ENCODE data around the gene CHSY1.

Gene CHSY1

DNA sequence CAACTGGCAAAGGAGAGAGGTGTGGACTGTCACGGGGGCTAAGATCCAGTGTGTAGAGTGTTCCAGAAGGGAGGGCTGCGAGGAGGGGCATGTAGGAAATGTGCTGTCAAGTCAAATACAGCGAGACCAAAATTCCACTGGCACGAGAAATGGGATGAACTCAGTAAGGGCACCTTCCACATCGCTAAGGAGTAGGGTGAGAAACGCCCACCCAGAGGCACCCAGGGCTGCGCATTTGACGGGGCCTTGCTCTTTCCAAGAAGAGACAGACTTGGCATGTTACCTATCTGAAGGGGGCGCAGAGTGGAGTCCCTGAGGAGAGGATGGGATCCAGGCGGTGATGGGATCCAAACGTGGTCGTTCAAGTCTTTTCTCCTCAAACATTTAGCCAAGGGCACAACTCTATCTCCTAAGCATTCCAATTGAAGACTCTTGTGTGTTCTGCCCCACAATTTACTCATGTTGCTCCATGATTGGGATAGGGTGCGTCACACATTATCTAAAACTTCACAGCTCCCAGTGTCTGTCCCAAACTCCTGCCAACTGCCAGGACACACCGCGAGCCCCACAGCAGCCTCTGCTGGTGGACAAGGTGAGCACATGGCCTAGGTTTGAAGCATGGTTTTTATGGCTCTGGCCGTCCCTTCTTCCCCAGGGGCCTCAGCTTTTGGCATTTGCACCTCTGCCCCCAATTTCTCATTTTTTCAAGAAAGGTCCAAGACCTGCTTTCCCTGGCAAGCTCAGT, 17.8 kb upstream of the CHSY1 start:
- DNase-seq, result no peak

DNA sequence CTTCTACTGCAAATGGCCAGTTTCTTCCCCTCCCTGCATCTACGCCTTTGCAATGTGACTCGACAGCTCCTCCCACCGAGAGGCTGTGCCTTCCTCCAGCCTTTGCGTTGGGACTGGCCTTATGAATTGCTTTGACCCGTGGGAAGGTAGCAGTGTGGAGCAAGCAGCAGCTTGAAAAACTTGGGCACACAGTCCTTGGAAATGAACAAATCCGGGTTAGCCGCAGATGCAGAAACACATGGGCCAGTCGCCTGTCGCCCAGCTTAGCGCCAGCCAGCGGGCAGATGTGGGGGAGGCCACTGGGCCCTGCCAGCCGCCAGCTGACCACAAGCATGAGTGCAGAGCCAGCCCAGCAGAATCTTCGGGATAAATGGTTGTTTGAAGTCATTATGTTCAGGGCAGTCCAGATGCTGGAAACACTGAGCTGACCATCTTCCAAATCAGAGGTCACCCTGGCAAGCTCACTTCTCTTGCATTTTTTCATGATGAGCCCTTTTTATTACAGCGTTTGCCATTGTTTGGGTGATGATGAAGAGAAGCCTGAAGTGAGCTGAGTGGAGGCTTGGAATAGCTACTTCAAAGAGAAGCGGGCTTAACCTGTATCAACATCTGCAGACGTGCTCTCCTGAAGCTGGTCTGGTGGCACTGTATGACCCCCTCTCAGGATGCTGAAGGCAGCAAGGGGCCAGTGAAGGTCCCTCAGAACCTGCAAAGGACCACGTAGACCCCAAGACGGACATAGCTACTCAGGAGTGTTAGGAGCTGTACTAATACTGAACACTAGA, 15.7 kb upstream of the CHSY1 start:
- DNase-seq, result no peak

DNA sequence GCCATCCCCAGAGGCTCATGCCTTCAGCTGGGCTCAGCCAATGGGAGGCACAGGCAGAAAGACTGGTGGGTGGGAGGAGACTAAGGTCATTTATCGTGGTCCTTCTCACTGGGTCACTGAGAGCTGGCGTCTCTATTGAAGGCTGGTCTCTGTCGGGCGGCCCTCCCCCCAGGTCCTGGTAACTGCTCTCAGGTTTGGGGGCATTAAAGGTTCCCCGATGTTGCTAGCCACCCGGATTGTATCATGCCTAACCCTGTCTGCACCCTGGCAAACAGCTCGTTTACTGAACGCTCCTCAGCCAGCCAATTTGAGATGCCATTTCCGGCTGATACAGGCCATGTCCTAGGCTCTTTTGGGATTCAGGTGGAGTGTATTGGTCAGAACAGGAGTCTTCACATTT, 14.9 kb upstream of the CHSY1 start:
- no peak for DNase-seq

- no peak for DNase-seq
Observed at GRCh38 chr15:101266034-101266433, 14.2 kb upstream of the CHSY1 start.

- no peak for DNase-seq
Observed at GRCh38 chr15:101264911-101265641, 13.2 kb upstream of the CHSY1 start.

GRCh38 chr15:101264011-101264410, 12.2 kb upstream of the CHSY1 start:
- no peak for DNase-seq

GRCh38 chr15:101262551-101262950, 10.7 kb upstream of the CHSY1 start:
- DNase-seq, result no peak

- peak; percentile 45 for DNase-seq
Observed at GRCh38 chr15:101258238-101259144, 6.6 kb upstream of the CHSY1 start.

DNA sequence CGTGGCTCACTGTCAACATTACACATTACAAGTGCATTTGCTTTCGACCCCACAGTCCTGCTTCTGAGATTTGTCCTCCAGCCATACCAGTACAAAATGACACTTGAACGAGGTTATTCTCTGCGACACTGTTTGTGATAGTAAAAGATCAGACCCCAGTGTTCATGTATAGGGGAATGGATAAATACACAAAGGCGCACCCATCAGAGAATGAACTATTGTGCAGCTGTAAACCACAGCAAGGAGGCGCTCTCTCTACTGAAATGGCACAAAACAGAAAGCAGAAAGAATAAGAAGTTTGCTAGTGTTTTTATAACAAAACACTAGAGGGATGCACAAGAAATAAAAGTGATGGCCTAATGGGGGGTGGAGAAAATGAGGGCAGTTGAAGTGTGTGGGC, 4.9 kb upstream of the CHSY1 start:
- DNase-seq, result no peak

DNA sequence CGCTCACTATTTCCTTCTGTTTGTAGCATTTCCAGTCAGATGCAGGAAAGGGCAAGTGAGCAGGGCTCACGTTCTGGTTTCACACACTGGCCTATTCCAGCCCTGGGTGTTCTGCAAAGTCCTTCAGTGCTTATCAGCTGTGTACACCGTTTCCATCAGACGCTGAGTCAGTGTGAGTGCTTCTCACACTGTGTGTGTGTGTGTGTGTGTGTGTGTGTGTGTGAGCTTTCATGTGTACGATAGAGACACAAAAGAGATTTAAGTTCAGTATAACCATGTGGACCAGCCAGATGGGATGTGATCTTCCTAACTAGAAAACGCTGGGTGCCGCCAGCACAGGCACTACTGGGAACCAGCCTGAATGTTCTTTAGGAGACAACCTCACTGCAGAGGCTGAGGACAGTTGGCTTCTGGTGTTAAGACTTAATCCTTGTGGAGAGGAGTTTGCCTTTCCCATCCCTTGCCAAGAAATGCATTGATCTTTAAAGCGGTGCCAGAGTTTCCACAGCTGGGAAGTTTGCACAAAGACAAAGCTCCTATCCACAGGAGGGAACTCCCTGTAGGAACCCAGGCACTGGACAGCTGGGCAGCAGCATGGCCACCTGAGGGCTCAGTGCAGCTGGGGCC, 3.9 kb upstream of the CHSY1 start:
- no peak for DNase-seq

DNA sequence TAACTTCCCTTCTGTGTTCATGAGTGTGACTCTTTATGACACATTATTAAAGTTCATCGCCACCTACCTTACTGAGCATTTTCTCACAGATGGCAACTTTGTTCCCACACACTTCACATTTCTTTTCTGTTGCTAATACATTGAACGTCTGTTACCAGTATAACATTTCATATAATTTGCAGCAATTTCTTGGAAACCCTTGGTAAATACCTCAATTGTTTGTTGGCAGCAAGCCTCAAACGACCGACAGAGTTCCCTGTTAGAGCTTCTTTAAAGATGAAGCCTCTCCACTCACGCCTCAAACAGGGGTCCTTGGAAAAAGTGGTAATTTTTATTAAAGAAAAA, 3.2 kb upstream of the CHSY1 start:
- no peak for DNase-seq

- DNase-seq, result no peak
Observed at GRCh38 chr15:101254157-101255050, 2.6 kb upstream of the CHSY1 start.

GRCh38 chr15:101252836-101253235, 988 bp upstream of the CHSY1 start:
- DNase-seq, result no peak

- peak; percentile 47 for DNase-seq
Observed at GRCh38 chr15:101250873-101251829, 697 bp downstream of the CHSY1 start.

- no peak for DNase-seq
Observed at GRCh38 chr15:101250341-101250831, 1.5 kb downstream of the CHSY1 start.

- no peak for DNase-seq
Observed at GRCh38 chr15:101248274-101248673, 3.6 kb downstream of the CHSY1 start.

- no peak for DNase-seq
Observed at GRCh38 chr15:101246824-101247745, 4.8 kb downstream of the CHSY1 start.

GRCh38 chr15:101246391-101246790, 5.5 kb downstream of the CHSY1 start:
- DNase-seq, result no peak
